Midbrain (tissue), 1 donor: ENCODE data around the gene GHDC.
"Not testable (repeated sequence)": the region's sequence is repeated elsewhere in the genome, so short reads cannot be mapped to it uniquely, and the experiment has no call there.

Experiments
- DNase-seq: peaks from one replicate; lab custom pipeline; 2025; lab: John Stamatoyannopoulos, UW

Gene GHDC

DNA sequence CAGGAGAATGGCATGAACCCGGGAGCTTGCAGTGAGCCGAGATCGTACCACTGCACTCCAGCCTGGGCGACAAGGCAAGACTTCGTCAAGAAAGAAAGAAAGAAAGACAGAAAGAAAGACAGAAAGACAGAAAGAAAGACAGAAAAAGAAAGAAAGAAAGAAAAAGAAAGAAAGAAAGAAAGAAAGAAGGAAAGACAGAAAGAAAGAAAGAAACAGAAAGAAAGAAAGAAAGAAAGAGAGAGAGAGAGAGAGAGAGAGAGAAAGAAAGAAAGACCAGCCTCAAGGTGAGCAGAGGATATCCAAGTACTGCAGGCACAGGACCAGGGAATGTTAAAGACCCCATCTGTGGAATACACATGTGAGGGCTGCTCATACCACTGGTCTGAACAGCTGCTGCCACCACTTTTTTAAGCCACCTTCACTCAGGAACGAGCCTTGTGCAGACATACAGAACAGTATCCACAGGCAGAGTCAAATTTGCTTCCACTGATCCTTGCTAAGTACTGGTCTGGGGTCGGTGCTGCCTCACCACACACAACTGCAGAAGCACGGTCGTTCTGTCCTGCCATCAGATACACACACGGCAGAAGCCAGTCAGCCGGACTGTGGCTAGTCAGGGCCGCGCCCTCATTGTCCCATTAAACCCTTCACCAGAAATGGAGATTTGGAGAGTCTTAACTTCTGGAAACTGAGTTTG, 47.2 kb downstream of the GHDC start:
- no peak for DNase-seq

GRCh38 chr17:42143138-42143537, 51.2 kb downstream of the GHDC start:
- DNase-seq, result not testable (repeated sequence)

DNA sequence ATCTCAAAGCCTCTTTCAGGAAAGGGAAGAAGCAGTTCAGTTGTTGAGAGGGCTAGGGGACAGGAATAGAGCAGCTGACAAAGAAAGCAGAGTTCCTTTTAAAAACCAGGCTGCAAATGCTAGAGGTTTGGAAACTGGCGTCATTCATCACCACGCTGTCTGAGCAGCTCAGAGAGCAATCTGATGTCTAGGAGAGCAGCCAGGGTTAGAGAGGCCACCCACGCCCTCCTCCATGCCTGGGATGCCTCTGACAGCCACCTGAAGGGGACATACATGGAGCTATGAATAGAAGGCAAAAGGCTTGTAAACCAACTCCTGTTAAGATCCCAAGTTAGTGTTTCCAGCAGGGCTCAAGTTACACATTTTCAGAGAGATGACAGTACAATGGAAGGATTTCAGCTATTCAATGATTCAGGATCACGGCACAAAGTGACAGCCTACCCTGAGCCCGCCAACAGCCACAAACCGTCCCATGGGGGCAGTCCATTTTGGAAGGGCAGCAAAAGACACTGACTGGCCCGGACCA, 51.9 kb downstream of the GHDC start:
- DNase-seq, result no peak

DNA sequence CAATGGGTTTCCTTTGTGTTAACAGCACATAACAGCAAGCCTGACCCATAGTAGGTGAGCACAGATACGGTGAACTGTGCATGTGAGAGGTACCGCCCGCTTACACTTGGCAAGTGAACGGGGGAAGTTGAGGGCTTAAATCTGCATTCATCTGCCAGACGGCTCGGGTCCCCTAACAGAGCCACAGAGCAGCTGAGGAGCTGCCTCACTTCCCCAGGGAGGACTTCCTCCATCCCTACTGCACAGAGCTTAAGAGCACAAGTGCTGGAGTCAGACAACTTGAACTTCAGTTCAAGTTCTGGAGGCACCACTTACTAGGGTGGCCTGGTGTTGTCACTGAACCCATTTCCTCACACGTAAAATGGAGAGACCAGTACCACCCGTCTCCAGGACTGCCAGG, 52.9 kb downstream of the GHDC start:
- no peak for DNase-seq

GRCh38 chr17:42140690-42141089, 53.6 kb downstream of the GHDC start:
- not testable (repeated sequence) for DNase-seq
